GM12874 (cell line): Measurements from ENCODE around the gene SRRM3.

Experiments used
- CTCF ChIP-seq: IDR thresholded peaks from 2 replicates; pipeline ENCODE4 v1.5.1; 2011; ENCODE audit warnings: low read depth, mild to moderate bottlenecking, control low read depth, low read length, moderate library complexity; ENCODE audit not compliant: insufficient read depth

Gene SRRM3

GRCh38 chr7:76316984-76317781, 115.5 kb downstream of the SRRM3 start:
- no peak for TF ChIP-seq CTCF

DNA sequence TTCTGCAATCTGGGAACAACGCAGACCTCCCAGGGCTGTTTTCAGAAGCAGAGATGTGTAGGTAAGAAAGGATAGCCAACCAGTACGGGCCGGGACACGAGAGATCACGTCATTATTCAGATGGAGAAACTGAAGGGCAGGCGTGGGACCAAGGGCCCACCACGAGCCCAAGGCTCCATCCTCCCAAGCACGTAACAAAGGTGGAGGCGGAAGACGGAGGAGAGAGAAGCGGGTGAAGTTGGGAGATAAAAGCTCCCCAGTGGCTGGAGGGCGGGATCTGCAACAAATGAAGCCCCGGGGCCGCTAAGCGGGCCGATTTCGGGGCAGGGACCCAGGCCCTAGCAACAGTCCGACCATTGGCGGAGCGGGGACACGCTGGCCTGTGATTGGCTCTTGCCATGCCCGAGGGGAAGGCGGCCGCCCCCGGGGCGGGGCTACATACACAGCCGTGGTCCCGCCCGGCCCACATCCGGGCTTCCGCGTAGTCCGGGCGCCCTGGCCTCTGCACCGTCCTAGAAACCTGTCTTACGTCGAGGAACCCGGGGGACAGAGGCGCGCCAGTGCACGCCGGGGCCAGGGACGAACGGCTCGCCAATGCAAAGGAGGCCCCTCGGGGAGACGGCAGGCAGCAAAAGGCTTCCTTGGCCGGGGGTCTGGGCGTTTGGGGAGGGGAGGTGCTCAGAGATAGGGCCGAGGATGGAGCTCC, 116.2 kb downstream of the SRRM3 start:
- no peak for TF ChIP-seq CTCF

- peak; percentile 42 for TF ChIP-seq CTCF
These were observed 117.0 kb downstream of the SRRM3 start for GRCh38 chr7:76318488-76319353.

- no peak for TF ChIP-seq CTCF
These were observed 123.4 kb downstream of the SRRM3 start for GRCh38 chr7:76325092-76325491.

GRCh38 chr7:76325811-76326210, 124.1 kb downstream of the SRRM3 start:
- no peak for TF ChIP-seq CTCF

DNA sequence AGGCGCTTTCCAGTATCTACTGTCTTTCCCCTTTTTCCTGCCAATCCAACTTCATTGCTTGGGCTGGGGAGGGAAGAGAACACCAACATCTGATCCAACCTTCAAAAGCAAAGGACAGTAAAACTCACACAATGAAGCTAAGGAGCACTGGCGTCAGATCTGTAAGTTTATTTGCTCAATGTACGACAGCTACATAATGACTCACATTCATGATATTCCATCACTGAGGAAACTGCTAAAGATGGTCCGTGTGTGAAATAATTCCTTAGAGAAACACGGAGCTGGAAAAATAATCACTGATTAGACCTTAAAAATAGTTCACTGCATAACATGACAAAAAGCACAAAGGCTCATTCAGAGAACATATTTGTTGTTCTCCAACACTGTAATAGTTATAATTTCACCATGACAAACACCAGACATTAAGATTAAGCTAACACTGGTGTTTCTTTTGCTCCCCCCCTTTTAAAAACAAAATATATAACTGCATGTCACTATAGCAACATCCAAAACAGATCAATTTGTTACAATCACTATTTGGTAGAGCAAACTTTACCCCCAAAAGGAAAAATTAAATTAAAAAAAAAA, 125.0 kb downstream of the SRRM3 start:
- no peak for TF ChIP-seq CTCF

DNA sequence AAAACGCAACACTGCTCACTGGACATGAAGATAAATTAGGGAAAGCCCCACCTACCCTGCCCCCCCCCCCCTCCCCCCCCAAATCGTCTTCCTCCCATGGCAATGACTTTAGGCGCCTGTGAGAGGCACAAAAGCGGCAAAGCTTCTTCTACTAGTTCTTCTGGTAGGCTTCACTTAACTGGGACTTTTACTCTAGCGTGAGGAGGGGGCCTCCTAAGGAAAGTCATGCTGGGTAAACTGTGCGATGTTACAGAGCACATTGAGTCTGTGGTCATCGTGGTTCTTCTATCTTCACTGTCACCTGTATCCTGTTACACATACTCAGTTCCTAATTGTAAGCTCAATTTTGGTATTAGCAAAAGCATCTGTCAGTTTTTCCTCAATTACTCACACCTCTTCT, 125.9 kb downstream of the SRRM3 start:
- TF ChIP-seq CTCF = no peak
